Measurements from ENCODE around the gene SLC16A11.
"Not testable (repeated sequence)": the region's sequence is repeated elsewhere in the genome, so short reads cannot be mapped to it uniquely, and the experiment has no call there.

Gene SLC16A11

GRCh38 chr17:7056386-7056785 lies 12.5 kb upstream of the SLC16A11 start:
- DNase-seq = no peak

- DNase-seq = not testable (repeated sequence)
Measured at GRCh38 chr17:7050583-7050982, 6.7 kb upstream of the SLC16A11 start.

GRCh38 chr17:7048968-7049367 lies 5.1 kb upstream of the SLC16A11 start:
- no peak for DNase-seq

GRCh38 chr17:7047566-7047965 lies 3.7 kb upstream of the SLC16A11 start:
- DNase-seq = no peak

GRCh38 chr17:7046725-7047397 lies 3.0 kb upstream of the SLC16A11 start:
- DNase-seq = not testable (repeated sequence)

GRCh38 chr17:7046127-7046724 lies 2.3 kb upstream of the SLC16A11 start:
- DNase-seq = no peak

GRCh38 chr17:7045492-7046126 lies 1.7 kb upstream of the SLC16A11 start:
- no peak for DNase-seq

GRCh38 chr17:7043182-7043496 lies 753 bp downstream of the SLC16A11 start:
- no peak for DNase-seq

- no peak for DNase-seq
Measured at GRCh38 chr17:7042501-7043181, 1.3 kb downstream of the SLC16A11 start.

GRCh38 chr17:7041607-7042500 lies 2.0 kb downstream of the SLC16A11 start:
- DNase-seq = no peak

- DNase-seq = no peak
Measured at GRCh38 chr17:7039832-7040231, 4.1 kb downstream of the SLC16A11 start.

- no peak for DNase-seq
Measured at GRCh38 chr17:7038025-7038862, 5.6 kb downstream of the SLC16A11 start.

GRCh38 chr17:7035591-7036368 lies 8.1 kb downstream of the SLC16A11 start, which contains the start of gene SLC16A13:
SLC16A13 (plus strand) TSS chr17:7036015; CDS start chr17:7036383, 368 bp downstream.
- DNase-seq = peak; percentile 92

- DNase-seq = no peak
Measured at GRCh38 chr17:7034955-7035590, 8.8 kb downstream of the SLC16A11 start.

- DNase-seq = no peak
Measured at GRCh38 chr17:7029659-7030058, 14.2 kb downstream of the SLC16A11 start.

- DNase-seq = no peak
Measured at GRCh38 chr17:7029096-7029495, 14.8 kb downstream of the SLC16A11 start.

GRCh38 chr17:7027335-7027734 lies 16.6 kb downstream of the SLC16A11 start:
- DNase-seq = no peak

GRCh38 chr17:7026471-7027115 lies 17.3 kb downstream of the SLC16A11 start:
- no peak for DNase-seq

- DNase-seq = no peak
Measured at GRCh38 chr17:7025245-7025644, 18.6 kb downstream of the SLC16A11 start.

GRCh38 chr17:7024402-7024785 lies 19.5 kb downstream of the SLC16A11 start:
- DNase-seq = no peak

Data from right hindlimb (tissue), 1 donor.